RWPE2 (cell line): ENCODE data around the gene NAP1L4.
A peak's percentile ranks its signal among the peaks of the same experiment; 100 is the strongest.

Experiments used
- ATAC-seq: fragments of 200-7000 bp; cut with Tn5 transposase; 3 replicates; pipeline ENCODE4 v1.9.1; 2021; ENCODE audit warnings: low read depth
- DNase-seq: peaks from one replicate; pipeline ENCODE4 v3.0.0-alpha.2; 2020; ENCODE audit warnings: low spot score
- H3K27ac ChIP-seq: fragments of 450-650 bp; 2 replicates; pipeline ENCODE4 v1.5.1; 2017; ENCODE audit warnings: mild to moderate bottlenecking; ENCODE audit not compliant: poor library complexity, severe bottlenecking
- H3K27me3 ChIP-seq: fragments of 250-450 bp; sonication (Bioruptor Pico); 2 replicates; pipeline ENCODE4 v1.5.1; 2021; ENCODE audit warnings: mild to moderate bottlenecking, moderate library complexity; ENCODE audit not compliant: insufficient read depth, poor library complexity, severe bottlenecking
- H3K36me3 ChIP-seq: fragments of 250-450 bp; sonication (Bioruptor Pico); 2 replicates; pipeline ENCODE4 v1.5.1; 2020; ENCODE audit warnings: low read depth, mild to moderate bottlenecking, moderate library complexity
- H3K4me1 ChIP-seq: fragments of 250-450 bp; sonication (Bioruptor Pico); 2 replicates; pipeline ENCODE4 v1.5.1; 2021; ENCODE audit warnings: mild to moderate bottlenecking, moderate library complexity; ENCODE audit not compliant: insufficient read depth, poor library complexity, severe bottlenecking
- H3K4me3 ChIP-seq: fragments of 250-450 bp; sonication (Bioruptor Pico); 2 replicates; pipeline ENCODE4 v1.5.1; 2021; ENCODE audit warnings: mild to moderate bottlenecking, moderate library complexity; ENCODE audit not compliant: severe bottlenecking
- H3K9me3 ChIP-seq: fragments of 250-450 bp; sonication (Bioruptor Pico); 2 replicates; pipeline ENCODE4 v1.5.1; 2021; ENCODE audit warnings: mild to moderate bottlenecking, moderate library complexity; ENCODE audit not compliant: severe bottlenecking
- CTCF ChIP-seq: fragments of 450-650 bp; IDR thresholded peaks from one replicate; pipeline ENCODE4 v1.5.1; 2017; ENCODE audit warnings: mild to moderate bottlenecking, moderate library complexity; ENCODE audit not compliant: poor library complexity, severe bottlenecking

The NAP1L4 gene

GRCh38 chr11:2977113-2977512 lies 15.0 kb downstream of the NAP1L4 start:
- Histone ChIP-seq H3K27ac (no peak overlapping the region), H3K9me3 (no peaks in the 10 kb centered on the region), H3K36me3 (peaks cover 90% of the 10 kb centered on the region), H3K27me3 (no peaks in the 10 kb centered on the region), H3K4me1 (peaks cover 11% of the 10 kb centered on the region), H3K4me3 (no peak overlapping the region)
- no peak for TF ChIP-seq CTCF
- no peak for DNase-seq
- ATAC-seq = no peak

- H3K27ac ChIP-seq = no peak overlapping the region
- H3K27me3 ChIP-seq = no peaks in the 10 kb centered on the region
- no peak for ATAC-seq
- TF ChIP-seq CTCF = no peak
- peaks cover 91% of the 10 kb centered on the region for H3K36me3 ChIP-seq
- H3K9me3 ChIP-seq = no peaks in the 10 kb centered on the region
- peaks cover 11% of the 10 kb centered on the region for H3K4me1 ChIP-seq
- no peak overlapping the region for H3K4me3 ChIP-seq
- no peak for DNase-seq
These were observed 15.7 kb downstream of the NAP1L4 start for GRCh38 chr11:2976294-2977063.

- DNase-seq (no peak), ATAC-seq (peak; percentile 78)
- peaks cover 8% of the 10 kb centered on the region for H3K4me1 ChIP-seq
- no peaks in the 10 kb centered on the region for H3K27me3 ChIP-seq
- peaks cover 98% of the 10 kb centered on the region for H3K36me3 ChIP-seq
- TF ChIP-seq CTCF = peak; percentile 62
- H3K9me3 ChIP-seq = no peaks in the 10 kb centered on the region
- no peak overlapping the region for H3K4me3 ChIP-seq
- no peak overlapping the region for H3K27ac ChIP-seq
These were observed 16.5 kb downstream of the NAP1L4 start for GRCh38 chr11:2975594-2975993.

GRCh38 chr11:2974272-2974671 lies 17.9 kb downstream of the NAP1L4 start:
- H3K27ac ChIP-seq = no peak overlapping the region
- H3K4me1 ChIP-seq = no peaks in the 10 kb centered on the region
- ATAC-seq (no peak), DNase-seq (no peak)
- no peaks in the 10 kb centered on the region for H3K27me3 ChIP-seq
- peaks cover 100% of the 10 kb centered on the region for H3K36me3 ChIP-seq
- no peaks in the 10 kb centered on the region for H3K9me3 ChIP-seq
- no peak overlapping the region for H3K4me3 ChIP-seq
- TF ChIP-seq CTCF = no peak

GRCh38 chr11:2968341-2968900 lies 23.7 kb downstream of the NAP1L4 start:
- H3K27ac ChIP-seq = no peak overlapping the region
- H3K36me3 ChIP-seq = peaks cover 99% of the 10 kb centered on the region
- TF ChIP-seq CTCF = no peak
- H3K27me3 ChIP-seq = no peaks in the 10 kb centered on the region
- no peak for DNase-seq
- ATAC-seq = no peak
- no peak overlapping the region for H3K4me3 ChIP-seq
- H3K4me1 ChIP-seq = peaks cover 3% of the 10 kb centered on the region
- no peaks in the 10 kb centered on the region for H3K9me3 ChIP-seq
